Activated CD8-positive, alpha-beta memory T cell treated with anti-CD3 and anti-CD28 coated beads, Interleukin-2, amount 50 U/mL, for 4 hours (primary cell): ENCODE data around the gene C10orf105.

Source experiments
- DNase-seq: peaks from one replicate; pipeline ENCODE4 v3.0.0-alpha.2; 2020

Gene C10orf105

GRCh38 chr10:71671994-71672946, 47.3 kb downstream of the C10orf105 start:
- no peak for DNase-seq

- no peak for DNase-seq
These were observed 52.2 kb downstream of the C10orf105 start for GRCh38 chr10:71667387-71667752.

GRCh38 chr10:71666639-71667386, 52.8 kb downstream of the C10orf105 start:
- DNase-seq = no peak

GRCh38 chr10:71665456-71665855, 54.1 kb downstream of the C10orf105 start:
- no peak for DNase-seq

GRCh38 chr10:71664585-71664984, 55.0 kb downstream of the C10orf105 start:
- DNase-seq = no peak

GRCh38 chr10:71663311-71663710, 56.3 kb downstream of the C10orf105 start:
- DNase-seq = no peak

GRCh38 chr10:71661779-71662336, 57.7 kb downstream of the C10orf105 start:
- no peak for DNase-seq
